GM23338 (cell line): ENCODE results near the gene RASGRF2. TPM values are rescaled to one million over a fixed set of nuclear protein-coding genes. Genes with fewer than 3 reads are reported as not detected.

Experiments used
- ATAC-seq: fragments of 200-7000 bp; cut with Tn5 transposase; 3 replicates; pipeline ENCODE4 v1.9.1; 2020
- DNase-seq: peaks from one replicate; pipeline ENCODE4 v3.0.0-alpha.2; 2015; ENCODE audit warnings: low spot score
- H2AFZ ChIP-seq: fragments of 200-600 bp; sonication (generic); 2 replicates; pipeline ENCODE4 v1.8.0; 2016; ENCODE audit warnings: antibody characterized with exemption, mild to moderate bottlenecking, moderate library complexity
- H3F3A ChIP-seq: fragments of 200-600 bp; sonication (generic); replicated peaks from 2 replicates; pipeline ENCODE4 v1.8.0; 2017; ENCODE audit warnings: antibody characterized with exemption, mixed run types, low read depth
- H3K27ac ChIP-seq: fragments of 200-600 bp; sonication (generic); 2 replicates; pipeline ENCODE4 v1.6.1; 2016; ENCODE audit warnings: low read depth
- H3K27me3 ChIP-seq: fragments of 200-600 bp; sonication (generic); 2 replicates; pipeline ENCODE4 v1.8.0; 2016; ENCODE audit warnings: mild to moderate bottlenecking, mixed run types, moderate library complexity; ENCODE audit not compliant: insufficient read depth
- H3K36me3 ChIP-seq: fragments of 200-600 bp; sonication (generic); 2 replicates; pipeline ENCODE4 v1.8.0; 2016; ENCODE audit warnings: mild to moderate bottlenecking; ENCODE audit not compliant: insufficient read depth
- H3K4me1 ChIP-seq: fragments of 200-600 bp; sonication (generic); 2 replicates; pipeline ENCODE4 v1.8.0; 2016; ENCODE audit warnings: mild to moderate bottlenecking, moderate library complexity; ENCODE audit not compliant: insufficient read depth
- H3K4me2 ChIP-seq: fragments of 200-600 bp; sonication (generic); 2 replicates; pipeline ENCODE4 v1.7.1; 2017; ENCODE audit warnings: mixed run types
- H3K4me3 ChIP-seq: fragments of 200-600 bp; sonication (generic); 2 replicates; pipeline ENCODE4 v1.6.1; 2016; ENCODE audit warnings: mixed run types
- H3K79me2 ChIP-seq: fragments of 200-600 bp; sonication (generic); replicated peaks from 2 replicates; pipeline ENCODE4 v1.8.0; 2017; ENCODE audit warnings: mild to moderate bottlenecking; ENCODE audit not compliant: insufficient read depth
- H3K9me2 ChIP-seq: fragments of 200-600 bp; sonication (generic); 2 replicates; pipeline ENCODE4 v1.8.0; 2017; ENCODE audit not compliant: insufficient read depth
- H4K20me1 ChIP-seq: fragments of 200-600 bp; sonication (generic); replicated peaks from 2 replicates; pipeline ENCODE4 v1.8.0; 2017; ENCODE audit warnings: mild to moderate bottlenecking; ENCODE audit not compliant: insufficient read depth
- H3K27ac Mint-ChIP-seq: 2 replicates; pipeline ENCODE4 v1.8.0; 2020; ENCODE audit warnings: inconsistent platforms, mild to moderate bottlenecking, moderate library complexity, mixed read lengths
- H3K27me3 Mint-ChIP-seq: 3 replicates; pipeline ENCODE4 v1.8.0; 2022; ENCODE audit warnings: low read depth, mild to moderate bottlenecking, moderate library complexity, mixed read lengths, inconsistent platforms; ENCODE audit not compliant: insufficient read depth, poor library complexity
- H3K36me3 Mint-ChIP-seq: 3 replicates; pipeline ENCODE4 v1.8.0; 2021; ENCODE audit warnings: low read depth, mild to moderate bottlenecking, inconsistent platforms, moderate library complexity, mixed read lengths
- H3K4me1 Mint-ChIP-seq: 3 replicates; pipeline ENCODE4 v1.8.0; 2020; ENCODE audit warnings: mild to moderate bottlenecking, inconsistent platforms, mixed read lengths
- H3K4me3 Mint-ChIP-seq: 3 replicates; pipeline ENCODE4 v1.8.0; 2021; ENCODE audit warnings: moderate library complexity, mild to moderate bottlenecking, inconsistent platforms, mixed read lengths
- H3K9me3 Mint-ChIP-seq: 3 replicates; pipeline ENCODE4 v1.8.0; 2020; ENCODE audit warnings: moderate library complexity, mild to moderate bottlenecking, inconsistent platforms, mixed read lengths
- CREB1 ChIP-seq: fragments of 250-450 bp; sonication (Bioruptor Pico); IDR thresholded peaks from 2 replicates; pipeline ENCODE4 v1.5.0; 2020; ENCODE audit warnings: low read depth, mild to moderate bottlenecking, moderate library complexity
- ETS1 ChIP-seq: IDR thresholded peaks from 2 replicates; pipeline ENCODE4 v1.6.1; 2016; ENCODE audit warnings: antibody characterized with exemption
- EZH2 ChIP-seq: fragments of 200-600 bp; sonication (generic); IDR thresholded peaks from one replicate; pipeline ENCODE4 v1.8.0; 2017; ENCODE audit warnings: antibody characterized with exemption, mild to moderate bottlenecking, low read depth; ENCODE audit not compliant: unreplicated experiment
- JUNB ChIP-seq: IDR thresholded peaks from one replicate; pipeline ENCODE4 v1.6.1; 2016; ENCODE audit warnings: antibody characterized with exemption; ENCODE audit not compliant: unreplicated experiment
- NANOG ChIP-seq: IDR thresholded peaks from 2 replicates; pipeline ENCODE4 v1.6.1; 2016; ENCODE audit warnings: antibody characterized with exemption, borderline replicate concordance
- POLR2AphosphoS5 ChIP-seq: IDR thresholded peaks from 2 replicates; pipeline ENCODE4 v1.6.1; 2016; ENCODE audit warnings: antibody characterized with exemption, low read depth
- REST ChIP-seq: IDR thresholded peaks from one replicate; pipeline ENCODE4 v1.6.1; 2018; ENCODE audit warnings: antibody characterized with exemption; ENCODE audit not compliant: unreplicated experiment
- STAT1 ChIP-seq: IDR thresholded peaks from one replicate; pipeline ENCODE4 v1.6.1; 2016; ENCODE audit warnings: antibody characterized with exemption; ENCODE audit not compliant: unreplicated experiment
- ZNF114 ChIP-seq: fragments of 250-450 bp; sonication (Bioruptor Pico); IDR thresholded peaks from 2 replicates; pipeline ENCODE4 v1.5.0; 2020; ENCODE audit warnings: mild to moderate bottlenecking, moderate library complexity
- ZNF331 ChIP-seq: fragments of 250-450 bp; sonication (Bioruptor Pico); IDR thresholded peaks from 2 replicates; pipeline ENCODE4 v1.5.0; 2020; ENCODE audit warnings: low read depth, mild to moderate bottlenecking, moderate library complexity
- polyA plus RNA-seq: library from polyadenylated mRNA; unstranded; fragments of >200 nt; fragmentation: Nextera tagmentation; extraction: Ambion mirVana; gene quantifications from 2 replicates; pipeline ENCODE4 v1.2.1, GENCODE V29; 2016
- total RNA-seq: library from RNA; depleted of rRNA; stranded (reverse); fragments of >200 nt; shearing (Covaris generic); gene quantifications from 2 replicates; pipeline ENCODE4 v1.2.3, GENCODE V29; 2014

Gene RASGRF2
- total and polyA plus RNA-seq, 2 experiments from 2014 or later, result 5.0 to 19.2 TPM

DNA sequence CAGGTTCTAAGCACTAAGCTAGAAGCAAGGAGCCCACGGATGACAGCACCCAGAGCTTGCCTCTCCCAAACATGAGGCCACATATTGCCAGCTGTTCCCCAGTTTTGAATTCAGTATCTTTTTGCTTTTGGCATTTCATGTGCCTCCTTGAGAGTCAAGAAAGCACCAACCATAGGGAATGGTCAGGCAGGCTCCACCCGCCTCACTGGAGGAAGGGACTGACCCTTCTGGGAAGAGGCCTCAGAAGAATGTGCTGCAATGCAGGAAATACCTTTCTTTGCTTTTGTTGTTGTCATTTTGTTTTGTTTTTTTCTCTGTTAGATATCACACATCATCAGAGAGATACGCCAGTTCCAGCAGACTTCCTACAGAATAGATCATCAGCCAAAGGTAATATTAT, 259.2 kb downstream of the RASGRF2 start (continued):
- TF ChIP-seq EZH2 (no peak), ZNF331 (CRISPR knock-in tag) (no peak), REST (no peak), ETS1 (no peak), POLR2AphosphoS5 (no peak), ZNF114 (CRISPR knock-in tag) (no peak), JUNB (no peak)

DNA sequence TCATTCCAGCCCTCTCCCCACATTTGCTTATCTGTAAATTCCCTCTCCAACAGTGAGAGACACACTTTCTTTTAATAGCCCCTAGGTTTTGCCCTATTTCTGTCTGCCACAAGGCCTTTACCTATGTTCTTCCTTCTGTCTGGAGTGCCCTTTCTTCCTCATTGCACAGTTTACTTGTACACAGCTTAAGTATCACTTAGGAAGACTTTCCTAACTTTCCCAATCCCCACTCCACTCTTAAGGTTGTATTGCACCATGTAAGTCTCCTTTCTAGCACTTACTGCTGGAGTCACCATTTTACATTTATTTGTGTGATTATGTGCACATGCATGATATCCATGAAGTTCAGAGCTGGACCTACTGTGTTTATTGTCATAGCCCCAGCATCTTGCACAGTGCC, 262.1 kb downstream of the RASGRF2 start:
- no peaks in the 10 kb centered on the region for H3F3A ChIP-seq
- no peak overlapping the region for H3K4me2 ChIP-seq
- H3K27me3 ChIP-seq, result no peaks in the 10 kb centered on the region
- ATAC-seq (no peak), DNase-seq (no peak)
- no peak overlapping the region for H3K27ac ChIP-seq
- no peak overlapping the region for H3K27ac Mint-ChIP-seq
- no peaks in the 10 kb centered on the region; the same call in 2 of the 3 replicates for H3K4me1 Mint-ChIP-seq
- no peaks in the 10 kb centered on the region for H3K36me3 Mint-ChIP-seq
- no peaks in the 10 kb centered on the region for H3K27me3 Mint-ChIP-seq
- no peaks in the 10 kb centered on the region for H3K9me2 ChIP-seq
- no peaks in the 10 kb centered on the region for H3K4me1 ChIP-seq
- H2AFZ ChIP-seq, result no peak overlapping the region
- H3K79me2 ChIP-seq, result no peaks in the 10 kb centered on the region
- no peaks in the 10 kb centered on the region for H3K36me3 ChIP-seq
- no peaks in the 10 kb centered on the region for H3K9me3 Mint-ChIP-seq
- no peak overlapping the region for H3K4me3 ChIP-seq
- no peak overlapping the region for H3K4me3 Mint-ChIP-seq
- H4K20me1 ChIP-seq, result no peaks in the 10 kb centered on the region
- TF ChIP-seq REST, result no peak
- TF ChIP-seq NANOG, result no peak
- TF ChIP-seq STAT1, result no peak
- no peak for TF ChIP-seq ZNF331 (CRISPR knock-in tag)
- no peak for TF ChIP-seq EZH2
- no peak for TF ChIP-seq JUNB
- TF ChIP-seq CREB1 (CRISPR knock-in tag), result no peak
- TF ChIP-seq ETS1, result no peak
- no peak for TF ChIP-seq POLR2AphosphoS5
